MM.1S (cell line): ENCODE measurements around the gene MEDAG.

Source experiments
- DNase-seq: peaks from one replicate; pipeline ENCODE4 v3.0.0-alpha.2; 2015
- H2AFZ ChIP-seq: fragments of 300-600 bp; sonication (generic); 2 replicates; pipeline ENCODE4 v1.6.0; 2016; ENCODE audit warnings: antibody characterized with exemption, low read length
- H3F3A ChIP-seq: fragments of 300-600 bp; sonication (generic); 2 replicates; pipeline ENCODE4 v1.6.1; 2016; ENCODE audit warnings: mild to moderate bottlenecking, antibody characterized with exemption, low read length, moderate library complexity, mixed read lengths; ENCODE audit not compliant: insufficient read depth
- H3K27ac ChIP-seq: fragments of 300-600 bp; sonication (generic); 2 replicates; pipeline ENCODE4 v1.5.1; 2016; ENCODE audit warnings: mild to moderate bottlenecking, low read length
- H3K27me3 ChIP-seq: fragments of 300-600 bp; sonication (generic); replicated peaks from 2 replicates; pipeline ENCODE4 v1.6.0; 2016; ENCODE audit warnings: low read length; ENCODE audit not compliant: insufficient read depth
- H3K36me3 ChIP-seq: fragments of 300-600 bp; sonication (generic); replicated peaks from 2 replicates; pipeline ENCODE4 v1.6.1; 2016; ENCODE audit warnings: mild to moderate bottlenecking, low read length, mixed read lengths; ENCODE audit not compliant: insufficient read depth
- H3K4me1 ChIP-seq: fragments of 300-600 bp; sonication (generic); 2 replicates; pipeline ENCODE4 v1.6.1; 2016; ENCODE audit warnings: low read length, mixed read lengths
- H3K4me2 ChIP-seq: fragments of 300-600 bp; sonication (generic); 2 replicates; pipeline ENCODE4 v1.6.0; 2016; ENCODE audit warnings: low read depth, low read length
- H3K4me3 ChIP-seq: fragments of 300-600 bp; sonication (generic); 2 replicates; pipeline ENCODE4 v1.5.1; 2016; ENCODE audit warnings: low read length, mixed read lengths
- H3K79me2 ChIP-seq: fragments of 300-600 bp; sonication (generic); 2 replicates; pipeline ENCODE4 v1.6.1; 2016; ENCODE audit warnings: mixed run types, low read length, mixed read lengths
- H3K9ac ChIP-seq: fragments of 300-600 bp; sonication (generic); 2 replicates; pipeline ENCODE4 v1.6.1; 2016; ENCODE audit warnings: low read length, mixed read lengths
- H3K9me2 ChIP-seq: fragments of 300-600 bp; sonication (generic); replicated peaks from 2 replicates; pipeline ENCODE4 v1.6.1; 2016; ENCODE audit warnings: mild to moderate bottlenecking, low read length, mixed read lengths; ENCODE audit not compliant: insufficient read depth
- H3K9me3 ChIP-seq: fragments of 300-600 bp; sonication (generic); replicated peaks from 2 replicates; pipeline ENCODE4 v1.6.1; 2016; ENCODE audit warnings: mild to moderate bottlenecking, low read length, mixed read lengths; ENCODE audit not compliant: insufficient read depth
- H4K20me1 ChIP-seq: fragments of 300-600 bp; sonication (generic); 2 replicates; pipeline ENCODE4 v1.6.1; 2016; ENCODE audit warnings: mild to moderate bottlenecking, low read length, moderate library complexity, mixed read lengths; ENCODE audit not compliant: insufficient read depth
- CTCF ChIP-seq: fragments of 300-600 bp; sonication (generic); IDR thresholded peaks from 2 replicates; pipeline ENCODE4 v1.5.1; 2016; ENCODE audit warnings: antibody characterized with exemption, low read length, mixed read lengths
- EZH2 ChIP-seq: fragments of 300-600 bp; sonication (generic); optimal IDR thresholded peaks from 2 replicates; pipeline ENCODE3; 2017; ENCODE audit warnings: low read depth, mild to moderate bottlenecking, antibody characterized with exemption, low read length, mixed read lengths
- EZH2phosphoT487 ChIP-seq: fragments of 300-600 bp; sonication (generic); IDR thresholded peaks from 2 replicates; pipeline ENCODE4 v1.6.1; 2018; ENCODE audit warnings: antibody characterized with exemption, low read length

The MEDAG gene

GRCh38 chr13:30957258-30957943, 51.3 kb downstream of the MEDAG start:
- H4K20me1 ChIP-seq = no peaks in the 10 kb centered on the region
- H3K4me1 ChIP-seq = no peaks in the 10 kb centered on the region
- TF ChIP-seq EZH2 = no peak
- TF ChIP-seq CTCF = no peak
- no peak for TF ChIP-seq EZH2phosphoT487
- no peak overlapping the region for H3K4me2 ChIP-seq
- DNase-seq = no peak
- H3F3A ChIP-seq = no peaks in the 10 kb centered on the region
- no peaks in the 10 kb centered on the region for H3K27me3 ChIP-seq
- no peaks in the 10 kb centered on the region for H3K9me3 ChIP-seq
- no peaks in the 10 kb centered on the region for H3K36me3 ChIP-seq
- H3K79me2 ChIP-seq = no peaks in the 10 kb centered on the region
- H3K9me2 ChIP-seq = no peaks in the 10 kb centered on the region
- H3K4me3 ChIP-seq = no peak overlapping the region
- no peak overlapping the region for H3K27ac ChIP-seq
- H2AFZ ChIP-seq = no peak overlapping the region
- no peak overlapping the region for H3K9ac ChIP-seq

GRCh38 chr13:30959678-30960077, 53.6 kb downstream of the MEDAG start:
- TF ChIP-seq CTCF = no peak
- TF ChIP-seq EZH2phosphoT487 = no peak
- no peak for TF ChIP-seq EZH2
- Histone ChIP-seq H3K9me3 (no peaks in the 10 kb centered on the region), H3K27ac (no peak overlapping the region), H2AFZ (no peak overlapping the region), H3F3A (no peaks in the 10 kb centered on the region), H3K27me3 (no peaks in the 10 kb centered on the region), H3K36me3 (no peaks in the 10 kb centered on the region), H3K9me2 (no peaks in the 10 kb centered on the region), H3K4me1 (no peaks in the 10 kb centered on the region), H3K4me2 (no peak overlapping the region), H3K4me3 (no peak overlapping the region), H3K79me2 (no peaks in the 10 kb centered on the region), H4K20me1 (no peaks in the 10 kb centered on the region), H3K9ac (no peak overlapping the region)
- DNase-seq = no peak

- no peak overlapping the region for H3K4me3 ChIP-seq
- no peaks in the 10 kb centered on the region for H3K9me2 ChIP-seq
- H3K4me1 ChIP-seq = no peaks in the 10 kb centered on the region
- no peak overlapping the region for H2AFZ ChIP-seq
- no peak overlapping the region for H3K4me2 ChIP-seq
- TF ChIP-seq CTCF (no peak), EZH2 (no peak), EZH2phosphoT487 (no peak)
- H3K79me2 ChIP-seq = no peaks in the 10 kb centered on the region
- H3F3A ChIP-seq = no peaks in the 10 kb centered on the region
- H3K9me3 ChIP-seq = no peaks in the 10 kb centered on the region
- H3K9ac ChIP-seq = no peak overlapping the region
- no peaks in the 10 kb centered on the region for H3K36me3 ChIP-seq
- no peak for DNase-seq
- no peak overlapping the region for H3K27ac ChIP-seq
- H3K27me3 ChIP-seq = no peaks in the 10 kb centered on the region
- no peaks in the 10 kb centered on the region for H4K20me1 ChIP-seq
Observed at GRCh38 chr13:30963791-30964190, 57.7 kb downstream of the MEDAG start.
